ENCODE results near the gene CABP7.
A peak's percentile ranks its signal among the peaks of the same experiment; 100 is the strongest.

Gene CABP7

GRCh38 chr22:29757096-29757495 is 37.3 kb downstream of the CABP7 start:
- H3K36me3 ChIP-seq (ENCODE audit: low read depth) = no peaks in the 10 kb centered on the region
- no peak overlapping the region for H3K27ac ChIP-seq (ENCODE audit: poor library complexity, severe bottlenecking)
- no peaks in the 10 kb centered on the region for H3K9me3 ChIP-seq (ENCODE audit: severe bottlenecking)
- no peaks in the 10 kb centered on the region for H3K4me1 ChIP-seq (ENCODE audit: insufficient read depth, poor library complexity, severe bottlenecking)
- no peak for TF ChIP-seq CTCF (IDR thresholded peaks at IDR 0.05; ENCODE audit: poor library complexity, severe bottlenecking)
- no peak overlapping the region for H3K4me3 ChIP-seq (ENCODE audit: severe bottlenecking)
- ATAC-seq (ENCODE audit: low read depth) (no peak), DNase-seq (ENCODE audit: low spot score) (no peak)
- no peaks in the 10 kb centered on the region for H3K27me3 ChIP-seq (ENCODE audit: insufficient read depth, poor library complexity, severe bottlenecking)

- ATAC-seq (ENCODE audit: low read depth) (no peak), DNase-seq (ENCODE audit: low spot score) (no peak)
- H3K4me3 ChIP-seq (ENCODE audit: severe bottlenecking) = no peak overlapping the region
- no peaks in the 10 kb centered on the region for H3K4me1 ChIP-seq (ENCODE audit: insufficient read depth, poor library complexity, severe bottlenecking)
- H3K36me3 ChIP-seq (ENCODE audit: low read depth) = no peaks in the 10 kb centered on the region
- H3K27ac ChIP-seq (ENCODE audit: poor library complexity, severe bottlenecking) = no peak overlapping the region
- no peaks in the 10 kb centered on the region for H3K9me3 ChIP-seq (ENCODE audit: severe bottlenecking)
- H3K27me3 ChIP-seq (ENCODE audit: insufficient read depth, poor library complexity, severe bottlenecking) = no peaks in the 10 kb centered on the region
- TF ChIP-seq CTCF (IDR thresholded peaks at IDR 0.05; ENCODE audit: poor library complexity, severe bottlenecking) = no peak
Observed at GRCh38 chr22:29758068-29758622, 38.3 kb downstream of the CABP7 start.

GRCh38 chr22:29758959-29759358 is 39.2 kb downstream of the CABP7 start:
- Histone ChIP-seq H3K4me1 (ENCODE audit: insufficient read depth, poor library complexity, severe bottlenecking) (no peaks in the 10 kb centered on the region), H3K9me3 (ENCODE audit: severe bottlenecking) (no peaks in the 10 kb centered on the region), H3K4me3 (ENCODE audit: severe bottlenecking) (no peak overlapping the region), H3K27me3 (ENCODE audit: insufficient read depth, poor library complexity, severe bottlenecking) (no peaks in the 10 kb centered on the region), H3K36me3 (ENCODE audit: low read depth) (no peaks in the 10 kb centered on the region), H3K27ac (ENCODE audit: poor library complexity, severe bottlenecking) (no peak overlapping the region)
- TF ChIP-seq CTCF (IDR thresholded peaks at IDR 0.05; ENCODE audit: poor library complexity, severe bottlenecking) = no peak
- no peak for ATAC-seq (ENCODE audit: low read depth)
- no peak for DNase-seq (ENCODE audit: low spot score)

GRCh38 chr22:29762263-29762662 is 42.5 kb downstream of the CABP7 start:
- no peak for ATAC-seq (ENCODE audit: low read depth)
- TF ChIP-seq CTCF (IDR thresholded peaks at IDR 0.05; ENCODE audit: poor library complexity, severe bottlenecking) = no peak

DNA sequence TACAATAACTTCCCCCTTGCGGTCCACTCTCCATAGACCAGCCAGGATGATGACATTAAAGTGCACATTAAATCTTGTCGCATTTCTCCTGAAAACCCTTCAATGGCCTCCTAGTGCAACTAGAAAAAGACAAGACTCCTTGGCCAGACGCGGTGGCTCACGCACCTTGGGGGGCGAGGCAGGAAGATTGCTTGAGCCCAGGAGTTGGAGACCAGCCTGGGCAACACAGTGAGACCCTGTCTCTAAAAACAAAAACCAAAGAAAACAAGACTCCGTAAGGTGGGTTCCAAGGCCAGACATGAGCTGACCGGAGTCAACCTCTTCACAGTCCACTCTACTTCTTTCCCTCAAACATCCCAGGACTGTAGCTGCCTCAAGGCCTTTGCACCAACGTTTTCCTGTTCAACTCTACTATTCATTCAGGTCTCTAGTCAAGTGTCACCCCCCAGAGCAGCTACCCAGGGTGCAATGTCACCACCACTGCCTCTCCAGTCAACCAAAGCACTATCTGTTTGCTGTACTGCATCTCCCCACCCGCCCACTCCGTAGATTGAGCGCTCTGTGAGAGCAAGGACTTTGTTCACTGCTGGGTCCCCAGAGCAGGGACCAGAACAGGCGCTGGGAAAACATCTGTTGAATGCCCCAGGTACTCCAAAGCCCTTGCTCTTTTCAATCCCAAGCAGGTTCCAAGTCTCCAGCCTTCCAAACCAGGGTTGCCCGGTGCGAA is 46.3 kb downstream of the CABP7 start:
- no peak; the same call in 2 of the 3 replicates for ATAC-seq (ENCODE audit: low read depth)
- no peak for DNase-seq (ENCODE audit: low spot score)
- TF ChIP-seq CTCF (IDR thresholded peaks at IDR 0.05; ENCODE audit: poor library complexity, severe bottlenecking) = no peak
- Histone ChIP-seq H3K4me3 (ENCODE audit: severe bottlenecking) (peak overlapping the region; percentile 71), H3K27me3 (ENCODE audit: insufficient read depth, poor library complexity, severe bottlenecking) (no peaks in the 10 kb centered on the region), H3K36me3 (ENCODE audit: low read depth) (peaks cover 23% of the 10 kb centered on the region), H3K27ac (ENCODE audit: poor library complexity, severe bottlenecking) (peak overlapping the region; percentile 56), H3K9me3 (ENCODE audit: severe bottlenecking) (no peaks in the 10 kb centered on the region), H3K4me1 (ENCODE audit: insufficient read depth, poor library complexity, severe bottlenecking) (no peaks in the 10 kb centered on the region)

More at GRCh38 chr22:29762263-29762662, 42.5 kb downstream of the CABP7 start:
- no peak for DNase-seq (ENCODE audit: low spot score)
- H3K27ac ChIP-seq (ENCODE audit: poor library complexity, severe bottlenecking) = no peak overlapping the region
- H3K36me3 ChIP-seq (ENCODE audit: low read depth) = no peaks in the 10 kb centered on the region
- H3K4me1 ChIP-seq (ENCODE audit: insufficient read depth, poor library complexity, severe bottlenecking) = no peaks in the 10 kb centered on the region
- H3K27me3 ChIP-seq (ENCODE audit: insufficient read depth, poor library complexity, severe bottlenecking) = no peaks in the 10 kb centered on the region
- no peaks in the 10 kb centered on the region for H3K9me3 ChIP-seq (ENCODE audit: severe bottlenecking)
- H3K4me3 ChIP-seq (ENCODE audit: severe bottlenecking) = no peak overlapping the region
